HepG2 (cell line): ENCODE results near the gene FBXO39.
"Not testable (repeated sequence)": the region's sequence is repeated elsewhere in the genome, so short reads cannot be mapped to it uniquely, and the experiment has no call there.

ENCODE experiments used
- ATF7-NPFF ChIP-seq: sonication (generic); formaldehyde crosslinking; IDR thresholded peaks from 2 replicates; pipeline ENCODE4 v1.8.1; 2023; ENCODE audit warnings: mild to moderate bottlenecking, low read depth, missing genetic modification reagents, moderate library complexity
- CTCF ChIP-seq: sonication (generic); formaldehyde crosslinking; IDR thresholded peaks from 2 replicates; pipeline ENCODE4 v1.5.0; 2020; ENCODE audit warnings: mild to moderate bottlenecking, missing genetic modification reagents, moderate library complexity
- NFIB ChIP-seq: sonication (generic); formaldehyde crosslinking; IDR thresholded peaks from 2 replicates; pipeline ENCODE4 v1.9.0; 2021; ENCODE audit warnings: missing genetic modification reagents, mild to moderate bottlenecking, borderline replicate concordance
- POLR2A ChIP-seq, 2 experiments: IDR thresholded peaks; 2 replicates each; pipeline ENCODE4 v1.6.1; 2011; ENCODE audit warnings: low read depth in 2 of 2, low read length in 2 of 2, mild to moderate bottlenecking in 1 of 2, moderate library complexity in 1 of 2; ENCODE audit not compliant: insufficient read depth in 1 of 2
- POLR2AphosphoS5 ChIP-seq: IDR thresholded peaks from 2 replicates; pipeline ENCODE4 v1.6.1; 2012; ENCODE audit warnings: low read depth, low read length
- TAF1 ChIP-seq: sonication (generic); formaldehyde crosslinking; IDR thresholded peaks from 2 replicates; pipeline ENCODE4 v1.4.0; 2020; ENCODE audit warnings: missing genetic modification reagents
- ZNF251 ChIP-seq: sonication (generic); formaldehyde crosslinking; IDR thresholded peaks from 2 replicates; pipeline ENCODE4 v1.9.0; 2021; ENCODE audit warnings: mild to moderate bottlenecking, missing genetic modification reagents
- ZNF253 ChIP-seq: sonication (generic); formaldehyde crosslinking; IDR thresholded peaks from 2 replicates; pipeline ENCODE4 v1.8.0; 2022; ENCODE audit warnings: mild to moderate bottlenecking, missing genetic modification reagents, borderline replicate concordance
- ZSCAN5A ChIP-seq: sonication (generic); formaldehyde crosslinking; IDR thresholded peaks from 2 replicates; pipeline ENCODE4 v1.8.0; 2022; ENCODE audit warnings: mild to moderate bottlenecking, missing genetic modification reagents, borderline replicate concordance

GRCh38 chr17:6816368-6816767, 40.4 kb downstream of the FBXO39 start:
- TF ChIP-seq ATF7-NPFF (CRISPR knock-in tag); POLR2AphosphoS5; CTCF; ZSCAN5A (CRISPR knock-in tag); ZNF251 (CRISPR knock-in tag); ZNF253; NFIB (CRISPR knock-in tag); TAF1; POLR2A (IDR thresholded peaks at IDR 0.05; ENCODE audit: insufficient read depth in 1 of 2, low read depth in 2 of 2, low read length in 2 of 2): not testable (repeated sequence)
